Hematopoietic multipotent progenitor cell treated with erythropoietin and hydrocortisone succinate and interleukin-3 and kit ligand, for 6 days (in vitro differentiated cells): ENCODE data around the gene PLK4.
"Not testable (repeated sequence)": the region's sequence is repeated elsewhere in the genome, so short reads cannot be mapped to it uniquely, and the experiment has no call there.

ENCODE experiments used
- DNase-seq: peaks from one replicate; pipeline ENCODE4 v3.0.0-alpha.2; 2015

Gene PLK4

GRCh38 chr4:127917151-127917550, 36.5 kb downstream of the PLK4 start:
- DNase-seq = no peak

- DNase-seq = no peak
These were observed 39.8 kb downstream of the PLK4 start for GRCh38 chr4:127920521-127920920.

- no peak for DNase-seq
These were observed 41.5 kb downstream of the PLK4 start for GRCh38 chr4:127922226-127922625.

- DNase-seq = not testable (repeated sequence)
These were observed 45.0 kb downstream of the PLK4 start for GRCh38 chr4:127925720-127926119.

GRCh38 chr4:127930175-127930574, 49.5 kb downstream of the PLK4 start:
- DNase-seq = no peak

GRCh38 chr4:127931836-127932235, 51.1 kb downstream of the PLK4 start:
- DNase-seq = not testable (repeated sequence)

- DNase-seq = no peak
These were observed 56.3 kb downstream of the PLK4 start for GRCh38 chr4:127936974-127937373.
